K562 (cell line): ENCODE measurements around the gene PGPEP1. TPM values are rescaled to one million over a fixed set of nuclear protein-coding genes. Genes with fewer than 3 reads are reported as not detected.

Source experiments
- ADNP ChIP-seq: fragments of 200-800 bp; sonication (Bioruptor generic); IDR thresholded peaks from 2 replicates; pipeline ENCODE4 v1.6.1; 2016; ENCODE audit warnings: missing genetic modification characterization, missing compliant biosample characterization
- CBX2 ChIP-seq: fragments of 200-600 bp; sonication (generic); IDR thresholded peaks from one replicate; pipeline ENCODE4 v1.6.1; 2012; ENCODE audit warnings: mild to moderate bottlenecking, low read length, inconsistent platforms; ENCODE audit not compliant: insufficient read depth, poor library complexity, severe bottlenecking
- DACH1 ChIP-seq: fragments of 450-650 bp; IDR thresholded peaks from 2 replicates; pipeline ENCODE4 v1.6.1; 2018; ENCODE audit not compliant: partially characterized antibody
- ELF4 ChIP-seq: fragments of 450-650 bp; formaldehyde crosslinking; IDR thresholded peaks from 2 replicates; pipeline ENCODE4 v1.4.0; 2022; ENCODE audit warnings: missing genetic modification characterization
- EP300 ChIP-seq: IDR thresholded peaks from 2 replicates; pipeline ENCODE4 v1.6.1; 2012; ENCODE audit warnings: low read length, improper control_type of control experiment
- ERF ChIP-seq: fragments of 450-650 bp; formaldehyde crosslinking; IDR thresholded peaks from 2 replicates; pipeline ENCODE4 v1.4.0; 2020; ENCODE audit warnings: mild to moderate bottlenecking, mixed read lengths
- GABPB1 ChIP-seq: sonication (generic); formaldehyde crosslinking; IDR thresholded peaks from 2 replicates; pipeline ENCODE4 v1.8.0; 2022; ENCODE audit warnings: mild to moderate bottlenecking, missing genetic modification reagents
- MYC ChIP-seq, 2 experiments: fragments of 250-450 bp in 1 of 2; sonication (Bioruptor Pico) in 1 of 2; IDR thresholded peaks; 2 replicates each; pipeline versions ENCODE4 v1.5.1 to v1.6.1; 2012 to 2021; ENCODE audit warnings: low read depth in 2 of 2, borderline replicate concordance in 1 of 2, improper control_type of control experiment in 1 of 2, low read length in 1 of 2, mild to moderate bottlenecking in 1 of 2, moderate library complexity in 1 of 2
- NELFE ChIP-seq: IDR thresholded peaks from 2 replicates; pipeline ENCODE4 v1.6.1; 2011; ENCODE audit warnings: mild to moderate bottlenecking; ENCODE audit not compliant: insufficient read depth, insufficient read length
- RAD21 ChIP-seq, 2 experiments: fragments of 250-450 bp in 1 of 2; fragments of 450-650 bp in 1 of 2; sonication (Bioruptor Pico) in 1 of 2; formaldehyde crosslinking in 1 of 2; IDR thresholded peaks in 1 of 2; conservative IDR thresholded peaks in 1 of 2; 2 replicates each; pipeline versions ENCODE4 v1.4.0 to v1.8.0; 2020 to 2022; ENCODE audit warnings: mild to moderate bottlenecking in 2 of 2, moderate library complexity in 1 of 2
- RBFOX2 ChIP-seq: fragments of 200-400 bp; formaldehyde crosslinking; IDR thresholded peaks from 2 replicates; pipeline ENCODE4 v1.6.1; 2017; ENCODE audit warnings: low read depth, mild to moderate bottlenecking, low read length, moderate library complexity
- RBM25 ChIP-seq: fragments of 200-400 bp; formaldehyde crosslinking; IDR thresholded peaks from 2 replicates; pipeline ENCODE4 v1.6.1; 2018; ENCODE audit warnings: low read length, low read depth, moderate library complexity; ENCODE audit not compliant: severe bottlenecking
- SIN3A ChIP-seq, 2 experiments: fragments of 150-350 bp in 1 of 2; IDR thresholded peaks; 2 replicates each; pipeline ENCODE4 v1.6.1; 2011 to 2016; ENCODE audit warnings: borderline replicate concordance in 2 of 2, low read depth in 2 of 2, low read length in 2 of 2, mild to moderate bottlenecking in 2 of 2, moderate library complexity in 2 of 2; ENCODE audit not compliant: control insufficient read depth in 1 of 2
- SUPT5H ChIP-seq: fragments of 450-650 bp; IDR thresholded peaks from 2 replicates; pipeline ENCODE4 v1.6.1; 2016
- TSC22D4 ChIP-seq: fragments of 450-650 bp; IDR thresholded peaks from 2 replicates; pipeline ENCODE4 v1.6.1; 2016; ENCODE audit warnings: missing genetic modification characterization, missing biosample characterization, control low read depth
- VEZF1 ChIP-seq: fragments of 200-800 bp; sonication (Bioruptor generic); IDR thresholded peaks from 2 replicates; pipeline ENCODE4 v1.6.1; 2017; ENCODE audit warnings: missing genetic modification characterization, missing compliant biosample characterization
- ZBTB17 ChIP-seq: fragments of 450-650 bp; formaldehyde crosslinking; IDR thresholded peaks from 2 replicates; pipeline ENCODE4 v1.4.0; 2020; ENCODE audit warnings: mild to moderate bottlenecking
- ZNF165 ChIP-seq: fragments of 250-450 bp; sonication (Bioruptor Pico); IDR thresholded peaks from 2 replicates; pipeline ENCODE4 v1.4.0; 2020; ENCODE audit warnings: borderline replicate concordance
- ZNF280B ChIP-seq: fragments of 250-450 bp; sonication (Bioruptor Pico); IDR thresholded peaks from 2 replicates; pipeline ENCODE4 v1.5.1; 2021; ENCODE audit warnings: mild to moderate bottlenecking
- ZNF592 ChIP-seq: fragments of 450-650 bp; IDR thresholded peaks from 2 replicates; pipeline ENCODE4 v1.6.1; 2017; ENCODE audit warnings: antibody characterized with exemption, mild to moderate bottlenecking
- polyA plus RNA-seq, 8 experiments: library from polyadenylated mRNA; depleted of rRNA in 4 of 8; stranded (reverse) in 5 of 8; unstranded in 3 of 8; fragments of >200 nt; fragmentation: Nextera tagmentation in 2 of 8; fragmentation: Illumina TruSeq in 1 of 8; extraction: Ambion mirVana in 2 of 8; extraction: Trizol in 1 of 8; gene quantifications; 2 replicates each; pipeline versions ENCODE4 v1.2.1 to v1.2.3, GENCODE V29; 2011 to 2014; ENCODE audit warnings: inconsistent platforms in 1 of 8, missing spikeins in 1 of 8
- total RNA-seq, 7 experiments: library from RNA; depleted of rRNA in 6 of 7; stranded (reverse); fragments of >200 nt in 6 of 7; fragmentation: Illumina TruSeq in 2 of 7; extraction: Trizol in 2 of 7; gene quantifications; 2 replicates each; pipeline versions ENCODE4 v1.2.1 to v1.2.3, GENCODE V29; 2011 to 2021; ENCODE audit warnings: low replicate concordance in 1 of 7

The PGPEP1 gene
- total and polyA plus RNA-seq, 9 of the 15 experiments (the other 6 are each of a cell fraction or from before 2014, with no cell fraction given), result 10.0 to 69.6 (median 33.5) TPM

- peak; percentile 89 for TF ChIP-seq VEZF1
- peak; percentile 71 for TF ChIP-seq DACH1
- no peak for TF ChIP-seq CBX2
- TF ChIP-seq ZNF592, result peak; percentile 37
- TF ChIP-seq NELFE, result no peak
- TF ChIP-seq ZNF280B (CRISPR knock-in tag), result no peak
- peak; percentile 80; the same call in 1 of the 2 replicates for TF ChIP-seq ERF (CRISPR knock-in tag)
- TF ChIP-seq EP300, result peak; percentile 45
- 0 out of 2 replicates have a peak, but pooled peaks have one; percentile 32 for TF ChIP-seq ZNF165 (CRISPR knock-in tag)
- TF ChIP-seq ELF4, result no peak
- peak; percentile 82 for TF ChIP-seq RBFOX2
- TF ChIP-seq GABPB1 (CRISPR knock-in tag), result peak; percentile 84
- peak; percentile 46 for TF ChIP-seq RBM25
- peak; percentile 18; the same call in 1 of the 2 replicates for TF ChIP-seq MYC (IDR thresholded peaks at IDR 0.05; ENCODE audit: low read depth, low read length)
- no peak; the same call in 1 of the 2 replicates for TF ChIP-seq MYC (CRISPR knock-in tag; IDR thresholded peaks at IDR 0.05; ENCODE audit: borderline replicate concordance, low read depth)
- peak; percentile 68 for TF ChIP-seq ZBTB17 (CRISPR knock-in tag)
- TF ChIP-seq ADNP (tag), result peak; percentile 79; the same call in 1 of the 2 replicates
- TF ChIP-seq TSC22D4 (tag), result no peak
- no peak for TF ChIP-seq SUPT5H
- peak in 1 of 2 experiments; percentile 14; a peak in 1 of 4 replicates for TF ChIP-seq SIN3A (IDR thresholded peaks at IDR 0.05; ENCODE audit: borderline replicate concordance in 2 of 2, control insufficient read depth in 1 of 2, low read depth in 2 of 2, low read length in 2 of 2)
- TF ChIP-seq RAD21 (CRISPR knock-in tag; conservative IDR thresholded peaks at IDR 0.05 in 1 of 2, IDR thresholded peaks at IDR 0.05 in 1 of 2), result no peak
Measured at GRCh38 chr19:18417250-18418028, 77.0 kb downstream of the PGPEP1 start (continued).
